Neural progenitor cell (in vitro differentiated cells): ENCODE data around the gene POU6F2. TPM values are rescaled to one million over a fixed set of nuclear protein-coding genes. Genes with fewer than 3 reads are reported as not detected.

ENCODE experiments used
- DNase-seq: peaks from one replicate; pipeline ENCODE4 v3.0.0-alpha.2; 2016; ENCODE audit warnings: low spot score
- H2AFZ ChIP-seq: fragments of 200-600 bp; sonication (generic); replicated peaks from 2 replicates; pipeline ENCODE4 v1.6.1; 2016; ENCODE audit warnings: antibody characterized with exemption
- H3F3A ChIP-seq: fragments of 200-600 bp; sonication (generic); 2 replicates; pipeline ENCODE4 v1.6.1; 2016; ENCODE audit warnings: antibody characterized with exemption, low read depth
- H3K27ac ChIP-seq: fragments of 200-600 bp; sonication (generic); 2 replicates; pipeline ENCODE4 v1.5.1; 2016; ENCODE audit warnings: mild to moderate bottlenecking
- H3K27me3 ChIP-seq: fragments of 200-600 bp; sonication (generic); 2 replicates; pipeline ENCODE4 v1.6.1; 2016; ENCODE audit warnings: mild to moderate bottlenecking, moderate library complexity
- H3K36me3 ChIP-seq: fragments of 200-600 bp; sonication (generic); 2 replicates; pipeline ENCODE4 v1.5.1; 2016
- H3K4me1 ChIP-seq: fragments of 200-600 bp; sonication (generic); 2 replicates; pipeline ENCODE4 v1.6.1; 2016; ENCODE audit warnings: mixed run types
- H3K4me2 ChIP-seq: fragments of 200-600 bp; sonication (generic); 2 replicates; pipeline ENCODE4 v1.6.1; 2016
- H3K4me3 ChIP-seq: fragments of 200-600 bp; sonication (generic); 2 replicates; pipeline ENCODE4 v1.5.1; 2016
- H3K79me2 ChIP-seq: fragments of 200-600 bp; sonication (generic); 2 replicates; pipeline ENCODE4 v1.6.1; 2016; ENCODE audit warnings: low read depth
- H3K9ac ChIP-seq: fragments of 200-600 bp; sonication (generic); 2 replicates; pipeline ENCODE4 v1.6.1; 2016
- H3K9me3 ChIP-seq: fragments of 200-600 bp; sonication (generic); 2 replicates; pipeline ENCODE4 v1.5.1; 2016; ENCODE audit warnings: low read depth
- H4K20me1 ChIP-seq: fragments of 200-600 bp; sonication (generic); 2 replicates; pipeline ENCODE4 v1.6.1; 2016; ENCODE audit warnings: low read depth
- H3K27ac Mint-ChIP-seq: 3 replicates; pipeline ENCODE4 v1.8.0; 2021; ENCODE audit warnings: mixed read lengths
- H3K27me3 Mint-ChIP-seq: 2 replicates; pipeline ENCODE4 v1.8.0; 2022; ENCODE audit warnings: low read depth, mild to moderate bottlenecking, inconsistent platforms, moderate library complexity, mixed read lengths; ENCODE audit not compliant: insufficient read depth
- H3K36me3 Mint-ChIP-seq: 3 replicates; pipeline ENCODE4 v1.8.0; 2021; ENCODE audit warnings: mixed read lengths
- H3K4me1 Mint-ChIP-seq: 3 replicates; pipeline ENCODE4 v1.8.0; 2021; ENCODE audit warnings: mixed read lengths
- H3K4me3 Mint-ChIP-seq: 3 replicates; pipeline ENCODE4 v1.8.0; 2021; ENCODE audit warnings: mild to moderate bottlenecking, moderate library complexity, mixed read lengths
- H3K9me3 Mint-ChIP-seq: 3 replicates; pipeline ENCODE4 v1.8.0; 2020; ENCODE audit warnings: mixed read lengths
- CTCF ChIP-seq: fragments of 200-600 bp; sonication (generic); IDR thresholded peaks from 2 replicates; pipeline ENCODE4 v1.5.1; 2017; ENCODE audit warnings: antibody characterized with exemption, mild to moderate bottlenecking
- EZH2 ChIP-seq: fragments of 200-600 bp; sonication (generic); IDR thresholded peaks from 2 replicates; pipeline ENCODE4 v1.6.1; 2017; ENCODE audit warnings: antibody characterized with exemption, mild to moderate bottlenecking, moderate library complexity
- EZH2phosphoT487 ChIP-seq: fragments of 200-600 bp; sonication (generic); IDR thresholded peaks from 2 replicates; pipeline ENCODE4 v1.6.1; 2017; ENCODE audit warnings: antibody characterized with exemption
- total RNA-seq: library from RNA; depleted of rRNA; stranded (reverse); fragments of >200 nt; gene quantifications from 2 replicates; pipeline ENCODE4 v1.2.3, GENCODE V29; 2015; ENCODE audit warnings: low replicate concordance

The POU6F2 gene
- total RNA-seq, 1 donor from 2014 or later = 3.4 TPM

- H3K27me3 ChIP-seq = no peaks in the 10 kb centered on the region
- H3K36me3 ChIP-seq = no peaks in the 10 kb centered on the region
- H2AFZ ChIP-seq = no peak overlapping the region
- no peaks in the 10 kb centered on the region for H3K9me3 ChIP-seq
- H3K4me1 ChIP-seq = peaks cover 3% of the 10 kb centered on the region
- Mint-ChIP-seq H3K4me3 (no peak overlapping the region), H3K27me3 (peaks cover 3% of the 10 kb centered on the region), H3K9me3 (no peaks in the 10 kb centered on the region), H3K4me1 (peaks cover 20% of the 10 kb centered on the region), H3K27ac (no peak overlapping the region), H3K36me3 (no peaks in the 10 kb centered on the region)
- H3F3A ChIP-seq = no peaks in the 10 kb centered on the region
- no peak overlapping the region for H3K27ac ChIP-seq
- no peak overlapping the region for H3K9ac ChIP-seq
- H3K4me3 ChIP-seq = no peak overlapping the region
- DNase-seq = no peak
- no peak overlapping the region for H3K4me2 ChIP-seq
- no peaks in the 10 kb centered on the region for H3K79me2 ChIP-seq
- H4K20me1 ChIP-seq = no peaks in the 10 kb centered on the region
- TF ChIP-seq CTCF (no peak), EZH2phosphoT487 (no peak), EZH2 (no peak)
These were observed 427.2 kb downstream of the POU6F2 start for GRCh38 chr7:39404907-39405306.

- Mint-ChIP-seq H3K4me3 (no peak overlapping the region), H3K9me3 (no peaks in the 10 kb centered on the region), H3K27me3 (peaks cover 3% of the 10 kb centered on the region), H3K36me3 (no peaks in the 10 kb centered on the region), H3K27ac (no peak overlapping the region), H3K4me1 (peaks cover 20% of the 10 kb centered on the region)
- Histone ChIP-seq H3K9me3 (no peaks in the 10 kb centered on the region), H2AFZ (no peak overlapping the region), H3K4me1 (peaks cover 3% of the 10 kb centered on the region), H3K4me3 (no peak overlapping the region), H3K36me3 (no peaks in the 10 kb centered on the region), H4K20me1 (no peaks in the 10 kb centered on the region), H3K27ac (no peak overlapping the region), H3K27me3 (no peaks in the 10 kb centered on the region), H3K9ac (no peak overlapping the region), H3K79me2 (no peaks in the 10 kb centered on the region), H3F3A (no peaks in the 10 kb centered on the region), H3K4me2 (no peak overlapping the region)
- DNase-seq = no peak
- TF ChIP-seq EZH2phosphoT487 = no peak
- no peak for TF ChIP-seq CTCF
- no peak for TF ChIP-seq EZH2
These were observed 427.9 kb downstream of the POU6F2 start for GRCh38 chr7:39405581-39405980.

GRCh38 chr7:39406467-39406866 lies 428.8 kb downstream of the POU6F2 start:
- Histone ChIP-seq H2AFZ (no peak overlapping the region), H3F3A (no peaks in the 10 kb centered on the region), H3K9ac (no peak overlapping the region), H3K79me2 (no peaks in the 10 kb centered on the region), H3K4me3 (no peak overlapping the region), H3K9me3 (no peaks in the 10 kb centered on the region), H4K20me1 (no peaks in the 10 kb centered on the region), H3K4me1 (peaks cover 3% of the 10 kb centered on the region), H3K4me2 (no peak overlapping the region), H3K36me3 (no peaks in the 10 kb centered on the region), H3K27me3 (no peaks in the 10 kb centered on the region), H3K27ac (no peak overlapping the region)
- H3K9me3 Mint-ChIP-seq = no peaks in the 10 kb centered on the region
- peaks cover 3% of the 10 kb centered on the region for H3K27me3 Mint-ChIP-seq
- no peak overlapping the region for H3K4me3 Mint-ChIP-seq
- H3K36me3 Mint-ChIP-seq = no peaks in the 10 kb centered on the region
- TF ChIP-seq EZH2phosphoT487 (no peak), EZH2 (no peak), CTCF (no peak)
- peaks cover 20% of the 10 kb centered on the region for H3K4me1 Mint-ChIP-seq
- DNase-seq = no peak
- no peak overlapping the region for H3K27ac Mint-ChIP-seq
